Activated CD8-positive, alpha-beta memory T cell treated with anti-CD3 and anti-CD28 coated beads for 24 hours (primary cell): ENCODE measurements around the gene HLF.

ENCODE experiments used
- DNase-seq: peaks from one replicate; pipeline ENCODE4 v3.0.0-alpha.2; 2020

Gene HLF

DNA sequence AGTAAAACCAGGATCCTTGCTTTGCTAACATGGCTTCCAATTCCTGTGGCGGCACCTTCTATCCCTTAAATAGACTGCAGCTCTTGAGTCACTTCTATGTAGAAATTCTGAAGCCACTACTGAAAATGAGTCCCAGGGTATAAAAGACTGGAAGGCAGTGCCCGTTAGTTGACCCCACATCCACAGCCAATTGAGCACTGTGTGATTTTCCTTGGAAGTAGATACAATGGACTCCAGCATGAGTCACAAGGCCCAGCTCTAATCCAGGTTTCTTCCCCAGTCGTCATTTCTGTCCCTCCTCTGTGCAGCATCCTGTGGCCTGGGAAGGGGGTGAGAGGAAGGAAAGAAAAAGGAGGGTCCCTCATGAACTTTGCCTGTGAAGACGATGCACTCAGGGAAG lies 69.5 kb downstream of the HLF start:
- DNase-seq: no peak

DNA sequence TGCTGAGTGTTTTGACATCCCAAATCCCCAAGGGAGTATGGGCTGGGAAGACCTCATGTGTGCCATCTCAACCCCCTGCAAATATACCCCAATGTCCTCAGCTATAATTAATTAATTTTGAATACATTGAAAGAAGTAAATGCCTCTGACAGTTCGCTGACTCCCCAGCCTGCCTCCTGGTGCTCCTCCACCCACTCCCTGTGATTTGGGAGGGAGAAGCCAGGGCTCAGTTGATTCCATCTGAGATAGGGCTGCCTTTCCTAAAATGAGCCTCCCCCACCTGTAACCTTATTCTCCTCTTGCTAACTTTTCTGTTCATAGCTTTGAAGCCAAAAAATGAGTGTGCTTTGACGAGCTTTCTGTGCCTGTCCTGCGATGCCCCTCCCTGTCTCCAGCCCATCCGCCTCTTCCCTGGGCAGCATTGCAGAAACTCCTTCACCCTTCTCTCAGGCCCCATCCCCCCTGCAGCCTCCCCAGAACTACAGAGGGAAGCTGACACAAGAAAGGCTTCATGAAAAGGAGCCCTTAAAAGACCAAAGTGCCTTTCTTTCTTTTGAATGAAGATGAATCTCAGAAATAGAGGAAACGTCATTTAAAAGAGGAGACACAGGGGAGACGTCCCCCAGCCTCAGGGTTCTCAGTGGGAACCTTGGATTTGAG lies 70.3 kb downstream of the HLF start:
- DNase-seq: no peak

DNA sequence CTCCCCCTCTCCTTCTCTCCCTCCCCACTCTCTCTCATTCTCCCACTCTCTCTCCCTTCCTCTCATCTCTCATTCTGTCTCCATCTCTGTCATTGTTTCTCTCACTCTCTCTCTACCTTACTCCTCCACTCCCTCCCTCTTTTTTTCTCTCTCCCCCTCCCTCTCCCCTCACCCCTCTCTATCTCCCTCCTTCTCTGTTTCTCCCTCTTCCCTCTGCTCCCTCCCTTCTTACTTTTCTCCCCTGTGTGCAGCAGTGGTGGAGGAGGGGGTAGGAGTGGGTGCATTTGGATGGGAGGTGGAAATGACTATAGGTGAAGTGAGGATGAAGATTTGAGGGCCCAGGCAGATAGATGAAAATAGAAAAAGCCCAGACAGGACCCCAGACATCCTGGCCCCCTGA lies 70.9 kb downstream of the HLF start:
- no peak for DNase-seq

DNA sequence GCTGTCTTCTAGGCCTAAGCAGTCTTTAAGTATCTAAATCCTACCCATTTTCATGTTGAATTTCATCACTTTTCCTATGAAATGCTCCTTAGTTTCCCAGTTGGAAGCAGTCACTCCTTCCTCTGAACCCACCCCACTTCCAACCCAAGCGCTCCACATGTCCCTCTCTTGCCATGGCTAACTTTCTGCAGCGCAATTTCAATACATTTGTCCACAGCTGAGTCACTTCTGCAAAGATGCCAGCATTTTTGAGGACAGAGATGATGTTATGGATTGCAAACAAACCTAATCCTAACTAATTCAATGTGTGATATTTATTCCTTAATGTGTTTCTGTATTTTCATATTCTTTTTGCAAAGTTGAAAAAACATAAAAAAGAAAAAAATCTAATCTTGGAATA lies 71.7 kb downstream of the HLF start:
- DNase-seq: no peak

DNA sequence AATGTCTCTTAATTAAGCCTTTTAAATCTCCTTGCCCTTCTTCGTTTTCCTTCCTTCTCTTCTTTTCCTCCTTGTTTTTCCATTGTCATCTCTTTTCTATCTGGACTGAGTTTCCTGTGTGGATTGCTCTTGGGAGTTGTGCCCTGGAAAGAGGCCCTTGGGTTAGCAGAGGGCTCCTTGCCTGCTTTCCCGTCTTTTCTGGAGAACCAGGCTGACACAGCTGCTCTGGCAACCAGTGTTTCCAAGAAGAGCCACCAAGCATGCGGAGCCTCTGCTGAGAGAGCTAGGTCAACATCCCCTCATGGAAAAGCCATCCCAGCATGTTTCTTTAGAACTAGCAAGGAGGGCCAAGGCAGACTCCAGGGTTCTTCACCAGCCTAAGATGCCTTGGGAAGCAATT lies 75.4 kb downstream of the HLF start:
- no peak for DNase-seq

DNA sequence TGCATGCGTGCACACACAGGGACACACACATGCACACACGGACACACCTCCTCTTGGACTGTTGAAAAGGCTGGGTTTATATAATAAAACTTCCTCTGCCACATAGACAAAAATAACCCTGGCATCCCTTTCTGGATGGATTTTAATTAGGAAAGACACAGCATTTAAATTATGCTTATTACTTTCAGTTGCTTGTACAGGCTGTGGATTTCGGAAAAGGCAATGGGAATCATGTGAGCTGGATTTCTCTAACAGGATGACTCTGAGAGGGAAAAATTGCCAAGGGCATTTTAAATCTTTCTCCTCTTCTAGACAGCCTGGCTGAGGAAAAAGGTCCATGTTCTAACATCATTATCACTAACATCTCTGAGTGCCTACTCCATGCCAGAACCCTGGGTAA lies 75.9 kb downstream of the HLF start:
- no peak for DNase-seq

DNA sequence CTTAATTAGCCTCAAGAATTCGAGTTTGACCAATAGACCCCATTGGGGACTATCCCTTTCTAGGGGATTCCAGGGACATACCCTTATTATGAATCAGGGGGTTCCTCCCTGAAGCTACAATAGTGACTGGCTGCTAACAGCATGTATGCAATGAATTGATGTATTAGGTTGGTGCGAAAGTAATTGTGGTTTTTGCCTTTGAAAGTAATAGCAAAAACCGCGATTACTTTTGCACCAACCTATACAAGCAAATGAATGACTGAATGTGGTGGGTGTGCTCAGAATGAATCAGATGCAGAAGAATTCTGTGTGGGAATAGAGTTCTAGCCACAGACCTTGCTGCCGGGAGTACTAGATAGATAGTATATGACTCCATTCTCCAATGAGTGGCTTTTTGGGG lies 76.7 kb downstream of the HLF start:
- DNase-seq: no peak

DNA sequence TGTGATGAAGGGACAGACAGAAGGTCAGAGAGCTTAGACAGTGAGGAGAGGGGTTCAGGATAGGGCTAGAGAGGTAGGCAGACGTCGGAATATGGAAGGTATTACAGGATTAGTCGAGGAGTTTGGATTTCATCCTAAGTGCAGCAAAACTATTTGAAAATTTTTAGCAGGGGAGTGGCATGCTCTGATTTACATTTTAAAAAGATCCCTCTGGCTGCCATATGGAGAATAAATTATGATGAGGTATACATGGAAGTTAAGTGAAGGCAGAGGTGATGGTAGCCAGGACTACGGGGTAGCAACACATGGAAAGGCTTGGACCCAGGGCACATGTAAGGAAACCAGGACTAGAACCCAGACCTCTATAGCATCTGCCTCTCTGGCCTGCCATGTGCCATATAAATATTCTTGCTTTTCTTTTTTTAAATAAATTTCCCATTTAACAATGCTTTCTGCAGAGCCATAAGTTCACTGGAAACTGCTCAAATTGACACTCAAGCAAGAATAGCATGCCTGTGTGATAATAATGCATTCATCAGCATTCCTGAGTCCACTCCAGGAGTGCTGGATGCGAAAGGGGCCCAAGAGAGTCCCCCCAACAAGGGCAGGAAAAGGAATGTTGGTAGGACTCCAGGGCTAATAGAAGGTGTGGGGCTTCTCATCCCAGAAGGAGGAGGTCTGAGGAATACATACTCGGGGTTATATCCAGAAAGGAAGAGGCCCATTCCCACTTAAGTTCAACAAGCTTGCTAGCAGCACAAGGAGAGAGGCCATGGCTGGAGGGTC lies 78.2 kb downstream of the HLF start:
- DNase-seq: no peak

DNA sequence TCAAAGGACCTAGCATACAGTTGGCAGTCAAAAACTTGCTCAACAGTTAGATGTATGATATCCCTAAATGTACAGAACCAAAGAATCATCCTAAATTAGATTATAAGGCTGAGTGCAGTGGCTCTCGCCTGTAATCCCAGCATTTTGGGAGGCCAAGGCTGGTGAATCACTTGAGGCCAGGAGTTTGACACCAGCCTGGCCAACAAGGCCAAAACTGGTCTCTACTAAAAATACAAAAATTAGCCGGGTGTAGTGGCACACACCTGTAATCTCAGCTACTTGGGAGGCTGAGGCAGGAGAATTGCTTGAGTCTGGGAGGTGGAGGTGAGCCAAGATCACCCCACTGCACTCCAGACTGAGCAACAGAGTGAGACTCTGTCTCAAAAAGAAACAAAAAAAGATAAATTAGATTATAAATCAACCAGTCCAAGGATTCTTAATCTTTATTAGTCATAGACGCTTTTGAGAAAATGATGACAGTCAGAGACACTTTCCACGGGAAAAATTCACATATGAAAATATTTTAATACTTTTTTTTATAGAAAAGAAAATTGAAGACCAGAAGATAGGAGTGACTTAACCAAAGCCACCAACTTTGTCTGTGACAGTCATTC lies 79.2 kb downstream of the HLF start:
- DNase-seq: no peak

DNA sequence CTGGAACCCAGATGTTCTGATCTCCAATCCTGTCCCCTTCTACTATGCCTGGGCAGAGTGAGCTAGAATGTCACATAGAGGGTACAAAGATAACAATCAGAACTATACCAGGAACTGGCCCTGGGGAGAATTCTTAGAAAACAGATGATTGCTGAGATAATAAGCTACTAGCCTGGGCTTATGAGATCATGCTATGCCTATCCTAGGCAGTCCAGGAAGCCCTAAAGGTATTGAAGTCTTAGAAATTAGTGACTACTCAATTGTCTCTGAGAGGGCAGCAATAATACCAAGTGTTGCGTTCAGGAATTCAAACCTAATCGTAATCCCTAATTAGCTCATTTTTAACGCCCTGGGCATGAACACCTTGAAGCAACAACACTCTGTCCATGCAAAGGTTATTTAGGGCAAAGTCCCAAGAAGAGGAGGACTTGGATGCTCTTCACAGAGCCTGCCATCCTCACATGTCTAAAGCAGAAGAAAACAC lies 79.8 kb downstream of the HLF start:
- no peak for DNase-seq

DNA sequence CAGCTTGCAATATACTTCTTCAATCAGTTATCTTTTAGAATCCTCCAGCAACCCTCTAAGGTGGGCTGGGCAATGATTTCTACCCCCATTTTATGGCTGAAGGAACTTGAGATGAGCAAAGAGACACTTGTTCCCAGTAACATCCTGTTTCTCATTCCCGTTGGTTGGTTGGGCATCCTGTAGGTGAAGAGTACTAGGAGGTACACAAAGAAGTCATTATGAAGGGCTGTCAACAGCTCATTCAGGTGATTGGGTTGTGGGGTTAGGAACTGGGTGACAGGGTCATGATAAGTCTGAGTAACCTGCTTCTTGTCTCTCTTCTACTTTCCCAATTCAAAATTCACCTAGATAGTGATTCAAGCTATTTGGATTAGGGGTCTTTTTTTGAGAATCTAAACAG lies 80.4 kb downstream of the HLF start:
- DNase-seq: no peak

DNA sequence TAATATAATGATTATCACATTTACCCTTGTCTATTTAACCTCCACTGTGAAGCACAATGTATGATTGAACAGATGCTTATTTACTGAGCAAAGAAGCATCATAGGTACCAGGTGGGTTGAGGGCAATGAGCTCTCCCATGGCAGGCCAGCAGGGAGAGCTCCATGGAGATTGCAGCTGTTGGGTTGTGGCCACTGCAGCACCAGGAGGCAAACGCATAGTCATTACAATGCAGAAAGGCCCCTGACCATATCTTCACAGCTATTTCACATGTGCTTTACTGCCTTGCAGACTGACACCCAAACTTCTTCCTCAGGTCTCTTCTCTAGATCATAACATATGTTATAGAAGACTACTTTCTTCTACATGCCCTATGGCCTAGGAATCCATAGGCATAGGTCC lies 81.9 kb downstream of the HLF start:
- no peak for DNase-seq

DNA sequence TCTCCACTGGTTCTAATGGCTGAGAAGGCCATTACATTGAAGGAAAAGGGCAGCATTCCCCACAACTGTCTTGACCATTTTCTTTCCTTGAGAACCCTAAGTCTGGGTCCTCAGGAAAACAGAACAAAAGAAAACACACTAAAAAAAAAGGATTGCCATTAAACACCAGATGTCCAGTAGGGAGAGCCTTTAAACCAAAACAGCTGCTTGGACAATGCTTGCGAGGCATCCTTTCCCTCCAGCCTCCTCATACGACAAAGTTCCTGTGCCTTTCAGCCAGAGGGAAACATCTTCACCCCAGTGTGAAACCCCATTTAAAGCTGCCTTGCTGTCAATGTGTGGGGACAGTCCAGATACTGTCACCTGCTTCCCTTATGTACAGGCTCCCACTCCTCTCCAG lies 82.6 kb downstream of the HLF start:
- no peak for DNase-seq

DNA sequence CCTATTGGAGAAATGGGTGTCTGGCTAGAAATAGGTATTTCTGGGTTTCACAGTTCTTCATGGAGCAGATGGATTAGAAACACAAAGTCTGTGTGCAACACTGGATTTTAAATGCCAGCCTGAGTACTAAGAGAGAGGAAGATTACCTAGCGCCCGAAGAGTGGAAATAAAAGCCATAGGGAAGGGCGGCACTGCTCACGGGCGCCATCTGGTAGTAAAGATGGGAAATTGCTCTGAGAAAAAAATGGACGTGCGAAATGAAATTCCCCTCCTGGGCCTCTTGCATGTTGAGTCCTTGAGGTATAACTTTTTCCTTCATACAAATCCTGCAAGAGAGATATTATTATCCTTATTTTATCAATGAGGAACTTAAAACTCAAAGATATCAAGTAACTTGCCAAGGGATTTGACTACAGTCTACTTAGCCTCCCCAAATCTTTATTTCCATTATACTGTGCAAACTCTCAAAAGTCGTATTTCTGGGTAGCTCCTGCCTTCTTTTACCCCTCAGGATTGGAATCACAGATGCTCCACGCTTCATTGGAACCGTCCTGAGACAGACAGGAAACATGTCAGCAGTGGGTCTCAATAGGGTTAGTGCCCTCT lies 84.1 kb downstream of the HLF start:
- DNase-seq: peak; percentile 63

DNA sequence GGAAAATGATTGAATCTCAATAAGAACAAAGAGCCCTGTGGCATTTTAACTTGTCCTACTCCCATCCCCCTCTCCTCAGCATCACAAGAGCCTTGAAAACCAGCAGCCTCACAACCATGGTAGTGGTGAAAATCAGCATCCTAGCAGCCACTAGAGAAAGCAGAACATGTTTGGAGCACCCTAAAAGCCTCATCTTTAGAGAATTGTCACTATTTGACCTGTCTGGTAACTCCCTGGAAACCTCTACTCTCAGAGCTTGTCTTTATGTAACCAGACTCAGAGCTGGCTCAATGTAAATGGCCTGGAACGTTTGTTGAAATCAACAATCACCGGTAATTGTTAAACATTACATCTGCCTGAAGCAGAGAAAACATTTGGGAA lies 86.1 kb downstream of the HLF start:
- no peak for DNase-seq

DNA sequence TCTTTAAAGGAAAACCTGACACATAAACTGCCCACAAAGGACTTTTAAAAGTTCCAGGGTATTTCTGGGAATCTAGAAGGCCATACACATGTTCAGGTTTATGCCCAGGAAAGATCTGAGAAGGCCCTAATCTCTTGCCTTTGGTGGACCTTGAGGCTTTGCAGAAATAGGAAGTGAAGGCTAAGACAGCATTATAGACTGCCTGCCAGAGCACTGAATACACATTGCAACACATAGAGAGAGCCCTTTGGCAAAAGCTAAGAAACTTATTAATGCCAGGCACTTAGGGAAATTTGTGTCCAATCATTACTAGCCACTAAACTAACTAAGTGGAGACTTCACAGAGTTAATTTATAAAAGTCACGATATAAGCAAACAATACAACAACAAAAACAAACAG lies 86.5 kb downstream of the HLF start:
- DNase-seq: no peak

DNA sequence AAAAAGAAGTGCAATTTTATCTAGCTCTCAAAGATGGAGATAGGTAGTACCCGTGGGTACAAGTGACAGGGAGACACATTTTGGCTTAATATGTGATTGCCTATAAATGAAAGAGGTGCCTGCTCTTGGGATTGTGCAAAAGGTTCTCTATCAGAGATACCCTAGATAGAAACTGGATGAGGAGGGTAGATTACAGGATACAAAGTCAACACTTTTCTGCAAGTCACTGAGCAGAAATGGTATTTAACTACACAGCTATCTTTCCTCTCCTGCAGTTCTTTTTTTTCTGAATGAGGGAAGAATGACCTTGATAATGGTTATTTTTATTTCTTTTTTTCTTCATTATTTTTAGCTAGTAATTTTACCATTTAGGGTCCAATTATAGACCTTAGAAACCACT lies 89.2 kb downstream of the HLF start:
- DNase-seq: no peak

DNA sequence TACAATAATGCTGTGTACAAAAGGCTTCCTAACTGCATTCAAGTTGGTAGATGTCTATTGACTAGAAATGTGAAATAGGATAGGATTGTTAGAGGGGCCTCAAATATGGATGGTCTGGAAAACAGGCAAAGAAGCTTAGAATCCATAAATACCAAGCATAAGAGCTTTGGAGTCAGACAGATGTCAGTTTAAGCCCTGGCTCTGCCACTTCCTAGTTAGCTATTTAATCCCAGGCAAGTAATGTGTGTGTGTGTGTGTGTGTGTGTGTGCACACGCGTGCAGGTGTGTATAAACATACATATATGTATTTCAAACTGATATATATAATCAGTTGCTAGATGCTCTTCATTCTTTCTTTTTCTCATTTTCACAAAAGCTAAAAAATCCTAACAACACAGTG lies 90.2 kb downstream of the HLF start:
- no peak for DNase-seq

DNA sequence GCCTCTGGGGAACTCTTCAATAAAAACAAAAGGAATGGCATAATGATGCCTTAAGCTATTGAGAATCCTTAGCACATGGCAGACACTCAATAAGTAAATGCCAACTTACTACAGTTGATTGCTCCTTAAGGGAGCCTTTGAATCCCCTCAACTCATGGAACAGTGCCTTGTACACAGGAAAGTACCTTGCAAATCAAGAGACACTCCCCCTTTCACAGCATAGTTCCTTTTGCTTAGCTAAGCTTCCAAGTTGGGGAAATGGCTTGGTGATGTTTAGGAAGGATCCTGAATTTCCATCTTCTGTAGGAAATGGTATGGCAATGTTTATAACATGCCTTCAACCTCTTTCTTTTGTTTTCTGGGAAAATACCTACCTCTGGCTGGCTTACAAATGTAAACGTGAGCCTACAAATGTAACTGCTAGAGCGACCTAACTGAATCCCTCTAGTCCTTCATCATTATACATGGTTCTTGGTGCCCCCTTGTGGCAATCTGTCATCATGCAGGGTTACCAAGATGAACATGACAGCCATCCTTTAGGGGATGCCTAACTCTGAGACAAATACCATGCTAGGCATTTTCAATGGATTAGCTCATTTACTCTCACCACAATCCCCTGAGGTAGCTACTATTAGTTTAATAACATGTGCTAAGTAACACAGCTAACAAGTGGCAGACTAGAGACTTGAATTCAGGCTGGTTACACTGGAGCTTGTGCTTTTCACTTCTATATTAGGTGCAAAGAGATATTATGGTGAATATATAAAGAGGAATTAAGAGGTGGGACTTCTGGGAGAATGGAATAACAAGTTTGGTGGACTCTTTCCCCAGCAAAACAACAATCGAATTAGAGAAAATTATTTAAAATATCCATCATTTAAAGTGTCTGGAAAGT lies 91.9 kb downstream of the HLF start:
- DNase-seq: peak; percentile 81

DNA sequence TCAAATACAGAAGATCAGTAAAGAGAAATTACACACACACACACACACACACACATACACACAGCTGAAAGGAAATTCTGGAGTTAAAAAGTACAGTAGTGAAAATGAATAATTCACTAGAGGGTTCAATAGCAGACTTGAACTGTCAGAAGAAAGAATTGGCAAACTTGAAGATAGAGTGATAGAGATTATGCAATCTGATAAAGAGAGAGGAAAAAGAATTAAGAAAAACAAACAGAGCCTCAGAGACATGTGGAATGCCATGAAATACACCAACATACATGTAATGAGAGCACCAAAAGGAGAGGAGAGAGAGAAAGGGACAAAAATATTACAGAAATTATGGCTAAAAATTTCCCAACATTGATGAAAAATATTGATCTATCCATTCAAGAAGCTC lies 96.2 kb downstream of the HLF start:
- DNase-seq: no peak

DNA sequence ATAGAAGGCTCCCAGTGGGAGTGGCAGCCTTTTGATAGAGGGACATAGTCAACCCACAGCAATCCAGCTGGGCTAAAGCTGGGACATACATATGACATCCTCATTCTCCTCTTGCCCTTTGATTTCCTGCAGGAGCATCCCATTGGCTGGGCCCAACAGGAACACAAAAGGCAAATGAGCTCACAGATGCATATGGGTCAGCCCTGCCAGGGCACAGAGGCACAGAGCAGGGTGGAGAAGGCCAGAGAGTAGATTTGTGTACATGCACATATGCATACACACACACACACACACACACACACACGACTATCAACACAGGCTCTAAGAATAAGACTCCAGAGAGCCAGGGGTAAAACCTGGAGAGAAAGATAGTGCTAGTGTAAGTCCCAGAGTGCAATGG lies 98.3 kb downstream of the HLF start:
- DNase-seq: no peak

DNA sequence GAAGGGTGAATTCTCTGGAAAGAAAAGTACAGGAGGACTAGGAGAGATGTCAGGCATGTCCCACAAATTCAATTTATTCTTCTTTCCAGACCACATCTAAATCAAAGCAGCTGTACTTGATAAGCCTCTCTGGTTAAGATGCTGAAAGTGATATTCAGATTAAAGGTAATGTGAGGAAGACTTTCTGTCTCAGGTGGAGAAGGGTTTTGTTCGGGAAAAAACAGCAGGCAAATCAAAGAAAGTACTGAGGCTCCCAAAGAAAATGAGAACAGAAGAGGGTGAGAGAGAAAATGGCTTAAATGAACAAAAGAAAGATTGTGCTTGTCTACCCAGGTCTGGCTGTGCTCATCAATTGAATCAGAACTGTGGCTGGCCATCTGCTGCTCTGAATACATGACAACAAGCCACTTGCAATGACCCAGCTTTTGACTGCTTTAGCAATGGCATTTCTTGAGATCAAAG lies 101.3 kb downstream of the HLF start:
- DNase-seq: no peak

DNA sequence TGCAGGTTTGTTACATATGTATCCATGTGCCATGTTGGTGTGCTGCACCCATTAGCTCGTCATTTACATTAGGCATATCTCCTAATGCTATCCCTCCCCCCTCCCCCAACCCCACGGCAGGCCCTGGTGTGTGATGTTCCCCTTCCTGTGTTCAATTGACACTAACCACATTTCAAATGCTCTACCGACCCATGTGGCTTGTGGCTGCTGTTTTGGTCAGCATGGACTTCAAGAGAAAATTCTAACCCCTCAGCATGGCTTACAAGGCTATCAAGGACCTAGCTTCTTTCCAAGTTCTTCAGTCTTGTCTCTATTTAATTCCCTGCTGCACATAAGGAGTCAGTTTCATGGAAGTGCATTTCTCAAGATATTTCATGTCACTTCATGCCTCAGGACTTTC lies 103.9 kb downstream of the HLF start:
- DNase-seq: no peak
